Activated naive CD8-positive, alpha-beta T cell (primary cell): ENCODE results near the gene SLC18A2.
"Not testable (repeated sequence)": the region's sequence is repeated elsewhere in the genome, so short reads cannot be mapped to it uniquely, and the experiment has no call there.

ENCODE experiments used
- H3K27ac Mint-ChIP-seq: one replicate; pipeline ENCODE4 v1.8.0; 2021; ENCODE audit warnings: mixed read lengths
- H3K27me3 Mint-ChIP-seq: one replicate; pipeline ENCODE4 v1.8.0; 2021; ENCODE audit warnings: mixed read lengths
- H3K36me3 Mint-ChIP-seq: one replicate; pipeline ENCODE4 v1.8.0; 2021; ENCODE audit warnings: mixed read lengths
- H3K4me1 Mint-ChIP-seq: one replicate; pipeline ENCODE4 v1.8.0; 2021; ENCODE audit warnings: low read depth, mixed read lengths
- H3K4me3 Mint-ChIP-seq: one replicate; pipeline ENCODE4 v1.8.0; 2021; ENCODE audit warnings: mild to moderate bottlenecking, mixed read lengths
- H3K9me3 Mint-ChIP-seq: one replicate; pipeline ENCODE4 v1.8.0; 2021; ENCODE audit warnings: low read depth, mixed read lengths

The SLC18A2 gene

GRCh38 chr10:117222976-117223692 lies 17.8 kb upstream of the SLC18A2 start:
- Mint-ChIP-seq H3K4me3 (no peak overlapping the region), H3K27ac (no peak overlapping the region), H3K27me3 (no peaks in the 10 kb centered on the region), H3K4me1 (no peaks in the 10 kb centered on the region), H3K36me3 (no peaks in the 10 kb centered on the region), H3K9me3 (no peaks in the 10 kb centered on the region)

- Mint-ChIP-seq H3K4me3 (no peak overlapping the region), H3K9me3 (no peaks in the 10 kb centered on the region), H3K27ac (no peak overlapping the region), H3K27me3 (peaks cover 2% of the 10 kb centered on the region), H3K4me1 (no peaks in the 10 kb centered on the region), H3K36me3 (no peaks in the 10 kb centered on the region)
Measured at GRCh38 chr10:117223693-117224430, 17.1 kb upstream of the SLC18A2 start.

GRCh38 chr10:117224881-117225280 lies 16.0 kb upstream of the SLC18A2 start:
- Mint-ChIP-seq H3K27ac (no peak overlapping the region), H3K27me3 (peaks cover 11% of the 10 kb centered on the region), H3K36me3 (no peaks in the 10 kb centered on the region), H3K4me1 (no peaks in the 10 kb centered on the region), H3K9me3 (no peaks in the 10 kb centered on the region), H3K4me3 (no peak overlapping the region)

GRCh38 chr10:117226813-117227451 lies 14.0 kb upstream of the SLC18A2 start:
- H3K9me3 Mint-ChIP-seq = no peaks in the 10 kb centered on the region

GRCh38 chr10:117228210-117228609 lies 12.7 kb upstream of the SLC18A2 start:
- Mint-ChIP-seq H3K9me3 (no peaks in the 10 kb centered on the region), H3K27ac (no peak overlapping the region), H3K4me1 (no peaks in the 10 kb centered on the region), H3K4me3 (no peak overlapping the region), H3K36me3 (no peaks in the 10 kb centered on the region), H3K27me3 (peaks cover 12% of the 10 kb centered on the region)

More at GRCh38 chr10:117226813-117227451, 14.0 kb upstream of the SLC18A2 start:
- no peak overlapping the region for H3K27ac Mint-ChIP-seq
- no peak overlapping the region for H3K4me3 Mint-ChIP-seq
- no peaks in the 10 kb centered on the region for H3K36me3 Mint-ChIP-seq
- H3K27me3 Mint-ChIP-seq = peaks cover 12% of the 10 kb centered on the region
- no peaks in the 10 kb centered on the region for H3K4me1 Mint-ChIP-seq

- not testable (repeated sequence) for H3K9me3 Mint-ChIP-seq, H3K4me1 Mint-ChIP-seq, H3K4me3 Mint-ChIP-seq, H3K27ac Mint-ChIP-seq, H3K36me3 Mint-ChIP-seq
- H3K27me3 Mint-ChIP-seq = peaks cover 12% of the 10 kb centered on the region
Measured at GRCh38 chr10:117230107-117230506, 10.8 kb upstream of the SLC18A2 start.

- Mint-ChIP-seq H3K4me1 (peaks cover 6% of the 10 kb centered on the region), H3K4me3 (no peak overlapping the region), H3K27ac (no peak overlapping the region), H3K9me3 (no peaks in the 10 kb centered on the region), H3K36me3 (no peaks in the 10 kb centered on the region), H3K27me3 (peaks cover 10% of the 10 kb centered on the region)
Measured at GRCh38 chr10:117237401-117237991, 3.4 kb upstream of the SLC18A2 start.

GRCh38 chr10:117239051-117239450 lies 1.9 kb upstream of the SLC18A2 start:
- no peaks in the 10 kb centered on the region for H3K36me3 Mint-ChIP-seq

GRCh38 chr10:117239721-117240620 lies 943 bp upstream of the SLC18A2 start:
- Mint-ChIP-seq H3K4me1 (peaks cover 6% of the 10 kb centered on the region), H3K27ac (no peak overlapping the region), H3K27me3 (peaks cover 23% of the 10 kb centered on the region), H3K9me3 (no peaks in the 10 kb centered on the region), H3K4me3 (no peak overlapping the region), H3K36me3 (no peaks in the 10 kb centered on the region)

More at GRCh38 chr10:117239051-117239450, 1.9 kb upstream of the SLC18A2 start:
- Mint-ChIP-seq H3K4me3 (no peak overlapping the region), H3K27ac (no peak overlapping the region), H3K27me3 (peaks cover 18% of the 10 kb centered on the region), H3K9me3 (no peaks in the 10 kb centered on the region), H3K4me1 (peaks cover 6% of the 10 kb centered on the region)

GRCh38 chr10:117241541-117242462 lies 888 bp downstream of the SLC18A2 start:
- H3K4me3 Mint-ChIP-seq = peak overlapping the region; percentile 65
- peaks cover 20% of the 10 kb centered on the region for H3K27me3 Mint-ChIP-seq
- no peaks in the 10 kb centered on the region for H3K36me3 Mint-ChIP-seq
- no peak overlapping the region for H3K27ac Mint-ChIP-seq
- H3K9me3 Mint-ChIP-seq = no peaks in the 10 kb centered on the region
- peaks cover 12% of the 10 kb centered on the region for H3K4me1 Mint-ChIP-seq

- Mint-ChIP-seq H3K4me1 (peaks cover 18% of the 10 kb centered on the region), H3K27me3 (peaks cover 22% of the 10 kb centered on the region), H3K9me3 (no peaks in the 10 kb centered on the region), H3K27ac (no peak overlapping the region), H3K36me3 (no peaks in the 10 kb centered on the region), H3K4me3 (peak overlapping the region; percentile 22)
Measured at GRCh38 chr10:117242463-117242832, 1.5 kb downstream of the SLC18A2 start.

- H3K27ac Mint-ChIP-seq = peak overlapping the region; percentile 54
- no peaks in the 10 kb centered on the region for H3K9me3 Mint-ChIP-seq
- H3K4me3 Mint-ChIP-seq = peak overlapping the region; percentile 30
- peaks cover 38% of the 10 kb centered on the region for H3K4me1 Mint-ChIP-seq
- H3K36me3 Mint-ChIP-seq = no peaks in the 10 kb centered on the region
- H3K27me3 Mint-ChIP-seq = peaks cover 17% of the 10 kb centered on the region
Measured at GRCh38 chr10:117246997-117247671, 6.2 kb downstream of the SLC18A2 start.
